NOMO-1 treated with dmso at 0.1 percent for 144 hours (cell line): ENCODE data around the gene CD52.
"Not testable (repeated sequence)": the region's sequence is repeated elsewhere in the genome, so short reads cannot be mapped to it uniquely, and the experiment has no call there.

Source experiments
- DNase-seq: peaks from one replicate; lab custom pipeline; 2025; ENCODE audit not compliant: unreplicated experiment; lab: John Stamatoyannopoulos, UW

Gene CD52

GRCh38 chr1:26283871-26284596 lies 33.7 kb upstream of the CD52 start:
- no peak for DNase-seq

- peak; percentile 87 for DNase-seq
Observed at GRCh38 chr1:26284597-26285347, 33.0 kb upstream of the CD52 start.

GRCh38 chr1:26285366-26286063 lies 32.2 kb upstream of the CD52 start:
- no peak for DNase-seq

GRCh38 chr1:26286064-26286416 lies 31.7 kb upstream of the CD52 start:
- DNase-seq, result no peak

- peak; percentile 7 for DNase-seq
Observed at GRCh38 chr1:26287033-26287711, 30.6 kb upstream of the CD52 start.

GRCh38 chr1:26287811-26288210 lies 29.9 kb upstream of the CD52 start:
- no peak for DNase-seq

GRCh38 chr1:26288311-26288941 lies 29.3 kb upstream of the CD52 start:
- DNase-seq, result peak; percentile 10

- DNase-seq, result peak; percentile 91
Observed at GRCh38 chr1:26289158-26290059, 28.3 kb upstream of the CD52 start.

- DNase-seq, result peak; percentile 59
Observed at GRCh38 chr1:26290122-26290881, 27.5 kb upstream of the CD52 start.

- no peak for DNase-seq
Observed at GRCh38 chr1:26290882-26291261, 26.9 kb upstream of the CD52 start.

GRCh38 chr1:26291433-26291832 lies 26.3 kb upstream of the CD52 start:
- no peak for DNase-seq

GRCh38 chr1:26291939-26292338 lies 25.8 kb upstream of the CD52 start:
- no peak for DNase-seq

- DNase-seq, result not testable (repeated sequence)
Observed at GRCh38 chr1:26292735-26293134, 25.0 kb upstream of the CD52 start.

- no peak for DNase-seq
Observed at GRCh38 chr1:26293911-26294463, 23.8 kb upstream of the CD52 start.

GRCh38 chr1:26295194-26296138 lies 22.3 kb upstream of the CD52 start:
- DNase-seq, result no peak

GRCh38 chr1:26296340-26297056 lies 21.3 kb upstream of the CD52 start:
- no peak for DNase-seq
